CD4-positive, alpha-beta T cell (primary cell): ENCODE results near the gene CH25H. TPM values are rescaled to one million over a fixed set of nuclear protein-coding genes. Genes with fewer than 3 reads are reported as not detected.
"Not testable (repeated sequence)": the region's sequence is repeated elsewhere in the genome, so short reads cannot be mapped to it uniquely, and the experiment has no call there.

Source experiments
- ATAC-seq: fragments of 200-7000 bp; cut with Tn5 transposase; one replicate; pipeline ENCODE4 v1.10.0; 2022; ENCODE audit warnings: mild to moderate bottlenecking; ENCODE audit not compliant: poor library complexity
- CTCF ChIA-PET: fragments of 350-600 bp; sonication (Branson Sonifier 250); formaldehyde crosslinking; loops from one replicate; lab custom pipeline; 2021; ENCODE audit warnings: antibody characterized with exemption, inconsistent platforms; lab: Charles Lee
- POLR2A ChIA-PET: fragments of 350-600 bp; sonication (Branson Sonifier 250); formaldehyde crosslinking; loops from one replicate; lab custom pipeline; 2021; ENCODE audit warnings: antibody characterized with exemption, inconsistent platforms; lab: Charles Lee
- DNase-seq, 14 experiments: peaks; one replicate each; pipeline ENCODE4 v3.0.0-alpha.2; 2013 to 2020; ENCODE audit warnings: mixed read lengths in 2 of 14
- H3K27ac ChIP-seq, 2 donors: one replicate each; pipeline versions ENCODE4 v1.5.1 to v1.7.0; 2013; ENCODE audit warnings: low read length in 2 of 2, low read depth in 1 of 2, mild to moderate bottlenecking in 1 of 2
- H3K27me3 ChIP-seq, 2 experiments: 1 replicate in 1 of 2; 2 replicates in 1 of 2; pipeline versions ENCODE4 v1.6.1 to v1.7.0; 2013; ENCODE audit warnings: low read length in 2 of 2, control low read depth in 1 of 2, mild to moderate bottlenecking in 1 of 2, moderate library complexity in 1 of 2; ENCODE audit not compliant: insufficient read depth in 2 of 2, control insufficient read depth in 1 of 2
- H3K36me3 ChIP-seq: one replicate; pipeline ENCODE4 v1.6.1; 2013; ENCODE audit warnings: low read length, control low read depth; ENCODE audit not compliant: insufficient read depth
- H3K4me1 ChIP-seq: one replicate; pipeline ENCODE4 v1.6.1; 2013; ENCODE audit warnings: low read length, control low read depth; ENCODE audit not compliant: insufficient read depth
- H3K4me3 ChIP-seq: one replicate; pipeline ENCODE4 v1.5.1; 2013; ENCODE audit warnings: mild to moderate bottlenecking, low read length, moderate library complexity
- H3K9me3 ChIP-seq, 2 experiments: 1 replicate in 1 of 2; 2 replicates in 1 of 2; pipeline versions ENCODE4 v1.6.1 to v1.7.0; 2013; ENCODE audit warnings: low read length in 2 of 2, mild to moderate bottlenecking in 2 of 2, control low read depth in 1 of 2, moderate library complexity in 1 of 2; ENCODE audit not compliant: control insufficient read depth in 1 of 2, insufficient read depth in 1 of 2
- H3K27ac Mint-ChIP-seq: one replicate; pipeline ENCODE4 v1.8.0; 2020; ENCODE audit warnings: mixed read lengths
- H3K27me3 Mint-ChIP-seq: one replicate; pipeline ENCODE4 v1.8.0; 2021; ENCODE audit warnings: mixed read lengths
- H3K36me3 Mint-ChIP-seq: one replicate; pipeline ENCODE4 v1.8.0; 2021; ENCODE audit warnings: low read depth, mixed read lengths
- H3K4me1 Mint-ChIP-seq: one replicate; pipeline ENCODE4 v1.8.0; 2021; ENCODE audit warnings: low read depth, mixed read lengths
- H3K4me3 Mint-ChIP-seq: one replicate; pipeline ENCODE4 v1.8.0; 2020; ENCODE audit warnings: mild to moderate bottlenecking, mixed read lengths
- H3K9me3 Mint-ChIP-seq: one replicate; pipeline ENCODE4 v1.8.0; 2020; ENCODE audit warnings: mixed read lengths
- intact Hi-C, 2 experiments: fragments of 100-400 bp; cut with DNase I in 1 of 2; cut with micrococcal nuclease in 1 of 2; formaldehyde crosslinking; loops; one replicate each; pipeline versions ENCODE4 v1.15.1 to v1.9.0; 2023 to 2025; cut with DNase I, micrococcal nuclease
- total RNA-seq, 174 experiments: library from RNA in 2 of 174; stranded (reverse) in 2 of 174; gene quantifications; one replicate each; pipeline ENCODE4 v1.2.3 and lab custom pipeline; 2021 to 2026
- TF ChIP-seq, protein P1 (sequence below): fragments of 200-600 bp; IDR thresholded peaks from one replicate; pipeline ENCODE4 v1.8.0; 2022; ENCODE audit warnings: antibody characterized with exemption, mild to moderate bottlenecking

The CH25H gene
- total RNA-seq, 2 experiments from 2014 or later: 0.49 to 0.50 TPM

- H3K27ac ChIP-seq: no peak overlapping the region
- H3K4me1 ChIP-seq: no peaks in the 10 kb centered on the region
- intact Hi-C loops: no loop called here
- CTCF ChIA-PET: no interaction called here
- Mint-ChIP-seq H3K4me1 (no peaks in the 10 kb centered on the region), H3K9me3 (no peaks in the 10 kb centered on the region), H3K4me3 (no peak overlapping the region), H3K27ac (no peak overlapping the region), H3K27me3 (peaks cover 12% of the 10 kb centered on the region), H3K36me3 (no peaks in the 10 kb centered on the region)
- ATAC-seq (no peak), DNase-seq (no peak)
- H3K36me3 ChIP-seq: no peaks in the 10 kb centered on the region
- no peak overlapping the region for H3K4me3 ChIP-seq
- POLR2A ChIA-PET: no interaction called here
- no peaks in the 10 kb centered on the region for H3K9me3 ChIP-seq
- H3K27me3 ChIP-seq: peaks cover 0 to 13% of the 10 kb centered on the region in 2 experiments
- TF ChIP-seq, protein P1, sequence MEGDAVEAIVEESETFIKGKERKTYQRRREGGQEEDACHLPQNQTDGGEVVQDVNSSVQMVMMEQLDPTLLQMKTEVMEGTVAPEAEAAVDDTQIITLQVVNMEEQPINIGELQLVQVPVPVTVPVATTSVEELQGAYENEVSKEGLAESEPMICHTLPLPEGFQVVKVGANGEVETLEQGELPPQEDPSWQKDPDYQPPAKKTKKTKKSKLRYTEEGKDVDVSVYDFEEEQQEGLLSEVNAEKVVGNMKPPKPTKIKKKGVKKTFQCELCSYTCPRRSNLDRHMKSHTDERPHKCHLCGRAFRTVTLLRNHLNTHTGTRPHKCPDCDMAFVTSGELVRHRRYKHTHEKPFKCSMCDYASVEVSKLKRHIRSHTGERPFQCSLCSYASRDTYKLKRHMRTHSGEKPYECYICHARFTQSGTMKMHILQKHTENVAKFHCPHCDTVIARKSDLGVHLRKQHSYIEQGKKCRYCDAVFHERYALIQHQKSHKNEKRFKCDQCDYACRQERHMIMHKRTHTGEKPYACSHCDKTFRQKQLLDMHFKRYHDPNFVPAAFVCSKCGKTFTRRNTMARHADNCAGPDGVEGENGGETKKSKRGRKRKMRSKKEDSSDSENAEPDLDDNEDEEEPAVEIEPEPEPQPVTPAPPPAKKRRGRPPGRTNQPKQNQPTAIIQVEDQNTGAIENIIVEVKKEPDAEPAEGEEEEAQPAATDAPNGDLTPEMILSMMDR: no peak
These were observed 34.0 kb downstream of the CH25H start for GRCh38 chr10:89173075-89173474.

DNA sequence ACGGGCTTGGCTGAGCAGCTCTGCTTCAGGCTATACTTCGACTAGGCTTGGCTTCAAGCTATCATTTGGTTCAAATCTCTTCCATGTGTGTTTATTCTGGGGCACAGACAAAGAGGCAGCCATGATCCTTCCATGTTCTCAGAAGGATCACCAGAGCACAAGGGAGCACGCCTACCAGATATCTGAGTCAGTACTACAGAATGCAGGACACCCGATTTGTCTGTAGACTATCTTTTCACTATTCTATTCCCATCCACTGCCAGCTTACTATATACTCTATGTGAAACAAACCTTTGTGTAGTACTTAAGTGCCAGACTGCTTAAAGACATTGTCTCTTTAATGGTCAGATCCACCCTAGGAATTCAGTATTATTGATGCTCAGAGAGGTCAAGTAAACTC lies 35.1 kb downstream of the CH25H start:
- H3K27me3 ChIP-seq: peaks cover 0 to 13% of the 10 kb centered on the region in 2 experiments
- H3K4me3 Mint-ChIP-seq: no peak overlapping the region
- no peaks in the 10 kb centered on the region for H3K36me3 ChIP-seq
- intact Hi-C loops: no loop called here
- TF ChIP-seq, protein P1: no peak
- no peaks in the 10 kb centered on the region for H3K4me1 Mint-ChIP-seq
- ATAC-seq (no peak), DNase-seq (no peak)
- no peak overlapping the region for H3K27ac Mint-ChIP-seq
- H3K27ac ChIP-seq: no peak overlapping the region
- no peaks in the 10 kb centered on the region for H3K36me3 Mint-ChIP-seq
- POLR2A ChIA-PET: interaction anchor here (0.6 kb wide), 1 partner anchor 235 kb away, joined by 3 read pairs; no protein-coding TSS in a partner anchor
- peaks cover 12% of the 10 kb centered on the region for H3K27me3 Mint-ChIP-seq
- H3K9me3 Mint-ChIP-seq: no peaks in the 10 kb centered on the region
- H3K4me1 ChIP-seq: no peaks in the 10 kb centered on the region
- CTCF ChIA-PET: no interaction called here
- H3K4me3 ChIP-seq: no peak overlapping the region
- H3K9me3 ChIP-seq: no peaks in the 10 kb centered on the region

- H3K27me3 ChIP-seq: peaks cover 0 to 13% of the 10 kb centered on the region in 2 experiments
- H3K4me3 ChIP-seq: no peak overlapping the region
- Mint-ChIP-seq H3K4me1 (no peaks in the 10 kb centered on the region), H3K4me3 (no peak overlapping the region), H3K27ac (no peak overlapping the region), H3K36me3 (no peaks in the 10 kb centered on the region), H3K27me3 (peaks cover 12% of the 10 kb centered on the region), H3K9me3 (no peaks in the 10 kb centered on the region)
- H3K4me1 ChIP-seq: no peaks in the 10 kb centered on the region
- H3K36me3 ChIP-seq: no peaks in the 10 kb centered on the region
- ATAC-seq (no peak), DNase-seq (no peak)
- H3K9me3 ChIP-seq: no peaks in the 10 kb centered on the region
- ChIA-PET POLR2A (no interaction called here), CTCF (no interaction called here)
- H3K27ac ChIP-seq: no peak overlapping the region
- intact Hi-C loops: no loop called here
- TF ChIP-seq, protein P1: no peak
These were observed 35.7 kb downstream of the CH25H start for GRCh38 chr10:89171263-89171872.

GRCh38 chr10:89168354-89168900 lies 38.7 kb downstream of the CH25H start:
- H3K9me3 Mint-ChIP-seq, H3K36me3 ChIP-seq, H3K36me3 Mint-ChIP-seq, DNase-seq, intact Hi-C loops, H3K27ac ChIP-seq, ATAC-seq, H3K4me1 ChIP-seq, H3K27me3 Mint-ChIP-seq, H3K9me3 ChIP-seq, H3K4me3 ChIP-seq, POLR2A ChIA-PET, H3K4me3 Mint-ChIP-seq, H3K27ac Mint-ChIP-seq: not testable (repeated sequence)
- H3K4me1 Mint-ChIP-seq: peaks cover 11% of the 10 kb centered on the region
- peaks cover 0 to 13% of the 10 kb centered on the region in 2 experiments for H3K27me3 ChIP-seq
- CTCF ChIA-PET: interaction anchor here (0.6 kb wide), 1 partner anchor 84 kb away, joined by 3 read pairs; no protein-coding TSS in a partner anchor
